Memory B cell (primary cell): ENCODE data around the gene ABLIM2.

Experiments used
- ATAC-seq: fragments of 150-1000 bp; cut with Tn5 transposase; 2 replicates; pipeline ENCODE4 v1.10.0; 2021; ENCODE audit warnings: low read depth, mild to moderate bottlenecking, moderate library complexity
- DNase-seq, 2 donors: peaks; one replicate each; pipeline ENCODE4 v3.0.0; 2022; ENCODE audit warnings: low spot score in 2 of 2
- H3K27ac Mint-ChIP-seq: one replicate; pipeline ENCODE4 v1.8.0; 2022; ENCODE audit warnings: mild to moderate bottlenecking, moderate library complexity, mixed read lengths
- H3K27me3 Mint-ChIP-seq: one replicate; pipeline ENCODE4 v1.8.0; 2022; ENCODE audit warnings: mixed read lengths
- H3K36me3 Mint-ChIP-seq: one replicate; pipeline ENCODE4 v1.8.0; 2022; ENCODE audit warnings: mild to moderate bottlenecking, mixed read lengths
- H3K4me1 Mint-ChIP-seq: one replicate; pipeline ENCODE4 v1.8.0; 2022; ENCODE audit warnings: mixed read lengths
- H3K4me3 Mint-ChIP-seq: one replicate; pipeline ENCODE4 v1.8.0; 2022; ENCODE audit warnings: mild to moderate bottlenecking, moderate library complexity, mixed read lengths
- H3K9me3 Mint-ChIP-seq: one replicate; pipeline ENCODE4 v1.8.0; 2022; ENCODE audit warnings: mixed read lengths

ABLIM2 gene

GRCh38 chr4:8127051-8127826, 31.4 kb downstream of the ABLIM2 start:
- DNase-seq (no peak), ATAC-seq (no peak)
- Mint-ChIP-seq H3K4me3 (no peak overlapping the region), H3K27ac (no peak overlapping the region), H3K36me3 (no peaks in the 10 kb centered on the region), H3K9me3 (no peaks in the 10 kb centered on the region), H3K27me3 (peaks cover 3% of the 10 kb centered on the region), H3K4me1 (peaks cover 11% of the 10 kb centered on the region)

GRCh38 chr4:8126523-8126922, 32.1 kb downstream of the ABLIM2 start:
- H3K27ac Mint-ChIP-seq: no peak overlapping the region
- H3K4me3 Mint-ChIP-seq: no peak overlapping the region
- DNase-seq: no peak
- no peaks in the 10 kb centered on the region for H3K36me3 Mint-ChIP-seq
- no peaks in the 10 kb centered on the region for H3K9me3 Mint-ChIP-seq
- peaks cover 3% of the 10 kb centered on the region for H3K27me3 Mint-ChIP-seq
- peaks cover 11% of the 10 kb centered on the region for H3K4me1 Mint-ChIP-seq
- no peak for ATAC-seq

- Mint-ChIP-seq H3K27ac (no peak overlapping the region), H3K4me1 (peaks cover 6% of the 10 kb centered on the region), H3K4me3 (no peak overlapping the region), H3K9me3 (no peaks in the 10 kb centered on the region), H3K36me3 (no peaks in the 10 kb centered on the region), H3K27me3 (peaks cover 3% of the 10 kb centered on the region)
- no peak for DNase-seq
- no peak for ATAC-seq
Measured at GRCh38 chr4:8125526-8126056, 33.0 kb downstream of the ABLIM2 start.

- Mint-ChIP-seq H3K36me3 (no peaks in the 10 kb centered on the region), H3K4me3 (no peak overlapping the region), H3K9me3 (no peaks in the 10 kb centered on the region), H3K27me3 (peaks cover 3% of the 10 kb centered on the region), H3K4me1 (peaks cover 6% of the 10 kb centered on the region), H3K27ac (no peak overlapping the region)
- DNase-seq (no peak), ATAC-seq (peak; percentile 45)
Measured at GRCh38 chr4:8123870-8124269, 34.7 kb downstream of the ABLIM2 start.

- Mint-ChIP-seq H3K27ac (no peak overlapping the region), H3K4me3 (no peak overlapping the region), H3K4me1 (peaks cover 6% of the 10 kb centered on the region), H3K9me3 (no peaks in the 10 kb centered on the region), H3K27me3 (peaks cover 3% of the 10 kb centered on the region), H3K36me3 (no peaks in the 10 kb centered on the region)
- ATAC-seq (no peak), DNase-seq (no peak)
Measured at GRCh38 chr4:8123389-8123788, 35.2 kb downstream of the ABLIM2 start.

GRCh38 chr4:8122746-8123145, 35.9 kb downstream of the ABLIM2 start:
- no peaks in the 10 kb centered on the region for H3K9me3 Mint-ChIP-seq
- H3K36me3 Mint-ChIP-seq: no peaks in the 10 kb centered on the region
- H3K4me3 Mint-ChIP-seq: no peak overlapping the region
- DNase-seq (no peak), ATAC-seq (no peak)
- no peak overlapping the region for H3K27ac Mint-ChIP-seq
- H3K27me3 Mint-ChIP-seq: peaks cover 2% of the 10 kb centered on the region
- peaks cover 6% of the 10 kb centered on the region for H3K4me1 Mint-ChIP-seq

- Mint-ChIP-seq H3K27me3 (peaks cover 2% of the 10 kb centered on the region), H3K27ac (no peak overlapping the region), H3K36me3 (no peaks in the 10 kb centered on the region), H3K4me1 (peaks cover 11% of the 10 kb centered on the region), H3K9me3 (peaks cover 4% of the 10 kb centered on the region), H3K4me3 (no peak overlapping the region)
- ATAC-seq (no peak), DNase-seq (no peak)
Measured at GRCh38 chr4:8121292-8122015, 37.2 kb downstream of the ABLIM2 start.

GRCh38 chr4:8120501-8120900, 38.1 kb downstream of the ABLIM2 start:
- H3K36me3 Mint-ChIP-seq: no peaks in the 10 kb centered on the region
- ATAC-seq (no peak), DNase-seq (no peak)
- H3K27ac Mint-ChIP-seq: no peak overlapping the region
- peaks cover 11% of the 10 kb centered on the region for H3K4me1 Mint-ChIP-seq
- peaks cover 2% of the 10 kb centered on the region for H3K27me3 Mint-ChIP-seq
- H3K9me3 Mint-ChIP-seq: peaks cover 4% of the 10 kb centered on the region
- no peak overlapping the region for H3K4me3 Mint-ChIP-seq

GRCh38 chr4:8119877-8120276, 38.7 kb downstream of the ABLIM2 start:
- ATAC-seq (no peak), DNase-seq (no peak)
- Mint-ChIP-seq H3K36me3 (no peaks in the 10 kb centered on the region), H3K27me3 (peaks cover 5% of the 10 kb centered on the region), H3K4me1 (peaks cover 11% of the 10 kb centered on the region), H3K27ac (no peak overlapping the region), H3K9me3 (peaks cover 4% of the 10 kb centered on the region), H3K4me3 (no peak overlapping the region)

GRCh38 chr4:8118531-8118930, 40.1 kb downstream of the ABLIM2 start:
- Mint-ChIP-seq H3K4me1 (peaks cover 5% of the 10 kb centered on the region), H3K9me3 (peaks cover 4% of the 10 kb centered on the region), H3K27me3 (peaks cover 5% of the 10 kb centered on the region), H3K4me3 (no peak overlapping the region), H3K27ac (no peak overlapping the region), H3K36me3 (no peaks in the 10 kb centered on the region)
- ATAC-seq (no peak), DNase-seq (no peak)

- Mint-ChIP-seq H3K4me3 (no peak overlapping the region), H3K36me3 (no peaks in the 10 kb centered on the region), H3K27ac (no peak overlapping the region), H3K9me3 (peaks cover 4% of the 10 kb centered on the region), H3K27me3 (peaks cover 4% of the 10 kb centered on the region), H3K4me1 (peaks cover 5% of the 10 kb centered on the region)
- no peak for DNase-seq
- no peak for ATAC-seq
Measured at GRCh38 chr4:8118035-8118434, 40.6 kb downstream of the ABLIM2 start.

GRCh38 chr4:8117278-8117682, 41.3 kb downstream of the ABLIM2 start:
- no peak overlapping the region for H3K27ac Mint-ChIP-seq
- H3K36me3 Mint-ChIP-seq: no peaks in the 10 kb centered on the region
- DNase-seq (no peak), ATAC-seq (peak; percentile 55)
- H3K4me1 Mint-ChIP-seq: peaks cover 5% of the 10 kb centered on the region
- peaks cover 4% of the 10 kb centered on the region for H3K9me3 Mint-ChIP-seq
- H3K27me3 Mint-ChIP-seq: peaks cover 4% of the 10 kb centered on the region
- no peak overlapping the region for H3K4me3 Mint-ChIP-seq

- Mint-ChIP-seq H3K4me1 (peaks cover 5% of the 10 kb centered on the region), H3K27ac (no peak overlapping the region)
Measured at GRCh38 chr4:8115916-8116315, 42.7 kb downstream of the ABLIM2 start.

GRCh38 chr4:8115203-8115520, 43.5 kb downstream of the ABLIM2 start:
- H3K27me3 Mint-ChIP-seq: peaks cover 6% of the 10 kb centered on the region
- H3K4me1 Mint-ChIP-seq: peaks cover 5% of the 10 kb centered on the region
- peaks cover 4% of the 10 kb centered on the region for H3K9me3 Mint-ChIP-seq
- no peaks in the 10 kb centered on the region for H3K36me3 Mint-ChIP-seq
- no peak overlapping the region for H3K4me3 Mint-ChIP-seq
- ATAC-seq: no peak
- no peak overlapping the region for H3K27ac Mint-ChIP-seq
- DNase-seq: no peak

More at GRCh38 chr4:8115916-8116315, 42.7 kb downstream of the ABLIM2 start:
- H3K27me3 Mint-ChIP-seq: peaks cover 4% of the 10 kb centered on the region
- DNase-seq (no peak), ATAC-seq (no peak)
- peaks cover 4% of the 10 kb centered on the region for H3K9me3 Mint-ChIP-seq
- no peaks in the 10 kb centered on the region for H3K36me3 Mint-ChIP-seq
- H3K4me3 Mint-ChIP-seq: no peak overlapping the region
